ENCODE measurements around the gene RAB3GAP1.
"Not testable (repeated sequence)": the region's sequence is repeated elsewhere in the genome, so short reads cannot be mapped to it uniquely, and the experiment has no call there.

RAB3GAP1 gene

GRCh38 chr2:135052042-135052876 is at the start of gene RAB3GAP1:
TSS of gene RAB3GAP1 (plus strand) at chr2:135052292. CDS start at chr2:135052308, 16 bp downstream.
- DNase-seq = peak; percentile 33

- no peak for DNase-seq
Observed at GRCh38 chr2:135002836-135003235, 49.3 kb upstream of the RAB3GAP1 start.

GRCh38 chr2:135004005-135004746 is 47.9 kb upstream of the RAB3GAP1 start:
- DNase-seq = peak; percentile 44

- no peak for DNase-seq
Observed at GRCh38 chr2:135005753-135006152, 46.3 kb upstream of the RAB3GAP1 start.

- DNase-seq = no peak
Observed at GRCh38 chr2:135009339-135009738, 42.8 kb upstream of the RAB3GAP1 start.

- no peak for DNase-seq
Observed at GRCh38 chr2:135010200-135010942, 41.7 kb upstream of the RAB3GAP1 start.

- no peak for DNase-seq
Observed at GRCh38 chr2:135011633-135012032, 40.5 kb upstream of the RAB3GAP1 start.

- no peak for DNase-seq
Observed at GRCh38 chr2:135021618-135022017, 30.5 kb upstream of the RAB3GAP1 start.

- DNase-seq = no peak
Observed at GRCh38 chr2:135022952-135023880, 28.9 kb upstream of the RAB3GAP1 start.

- DNase-seq = no peak
Observed at GRCh38 chr2:135023886-135024485, 28.1 kb upstream of the RAB3GAP1 start.

GRCh38 chr2:135029481-135030134 is 22.5 kb upstream of the RAB3GAP1 start:
- DNase-seq = no peak

- DNase-seq = no peak
Observed at GRCh38 chr2:135030826-135031225, 21.3 kb upstream of the RAB3GAP1 start.

- DNase-seq = not testable (repeated sequence)
Observed at GRCh38 chr2:135033216-135033615, 18.9 kb upstream of the RAB3GAP1 start.

GRCh38 chr2:135037831-135038230 is 14.3 kb upstream of the RAB3GAP1 start:
- no peak for DNase-seq

GRCh38 chr2:135043345-135043744 is 8.7 kb upstream of the RAB3GAP1 start:
- DNase-seq = no peak

- no peak for DNase-seq
Observed at GRCh38 chr2:135047300-135047699, 4.8 kb upstream of the RAB3GAP1 start, which contains the start of gene MAP3K19. TSS of gene MAP3K19 (minus strand) at chr2:135047447. CDS start at chr2:135024647, 22,800 bp downstream.

GRCh38 chr2:135048122-135048521 is 4.0 kb upstream of the RAB3GAP1 start:
- no peak for DNase-seq

GRCh38 chr2:135050132-135050531 is 2.0 kb upstream of the RAB3GAP1 start:
- DNase-seq = no peak

GRCh38 chr2:135050684-135051083 is 1.4 kb upstream of the RAB3GAP1 start:
- no peak for DNase-seq

- no peak for DNase-seq
Observed at GRCh38 chr2:135052997-135053474, 944 bp downstream of the RAB3GAP1 start.
